ENCODE results near the gene SIGLEC10. TPM values are rescaled to one million over a fixed set of nuclear protein-coding genes. Genes with fewer than 3 reads are reported as not detected.

Gene SIGLEC10
- total RNA-seq, 1 experiment from 2014 or later: not detected

Other genes starting within 250 kb of the SIGLEC10 start
- gene CD33, start 192.6 kb downstream of the SIGLEC10 start, total RNA-seq (2021; ENCODE audit: unreplicated experiment): 0.13 TPM
- gene SIGLECL1, start 166.6 kb downstream of the SIGLEC10 start, total RNA-seq (2021; ENCODE audit: unreplicated experiment): not detected
- gene IGLON5, start 106.0 kb downstream of the SIGLEC10 start, total RNA-seq (2021; ENCODE audit: unreplicated experiment): 0.13 TPM
- 3.3 TPM for gene VSIG10L, start 75.5 kb downstream of the SIGLEC10 start, total RNA-seq (2021; ENCODE audit: unreplicated experiment)
- gene ETFB, start 51.3 kb downstream of the SIGLEC10 start, total RNA-seq (2021; ENCODE audit: unreplicated experiment): 66.2 TPM
- gene CLDND2, start 48.6 kb downstream of the SIGLEC10 start, total RNA-seq (2021; ENCODE audit: unreplicated experiment): 0.95 TPM
- gene NKG7, start 45.0 kb downstream of the SIGLEC10 start, total RNA-seq (2021; ENCODE audit: unreplicated experiment): 0.23 TPM
- gene LIM2, start 29.7 kb downstream of the SIGLEC10 start, total RNA-seq (2021; ENCODE audit: unreplicated experiment): not detected
- not detected for gene C19orf84, start 27.1 kb downstream of the SIGLEC10 start, total RNA-seq (2021; ENCODE audit: unreplicated experiment)
- not detected for gene SIGLEC8, start 40.8 kb upstream of the SIGLEC10 start, total RNA-seq (2021; ENCODE audit: unreplicated experiment)
- not detected for gene CEACAM18, start 60.9 kb upstream of the SIGLEC10 start, total RNA-seq (2021; ENCODE audit: unreplicated experiment)
- gene SIGLEC12, start 84.2 kb upstream of the SIGLEC10 start, total RNA-seq (2021; ENCODE audit: unreplicated experiment): not detected
- gene SIGLEC6, start 114.0 kb upstream of the SIGLEC10 start, total RNA-seq (2021; ENCODE audit: unreplicated experiment): not detected
- gene ZNF175, start 153.6 kb upstream of the SIGLEC10 start, total RNA-seq (2021; ENCODE audit: unreplicated experiment): 7.3 TPM
- not detected for gene SIGLEC5, start 212.8 kb upstream of the SIGLEC10 start, total RNA-seq (2021; ENCODE audit: unreplicated experiment)
- gene SIGLEC14, start 229.2 kb upstream of the SIGLEC10 start, total RNA-seq (2021; ENCODE audit: unreplicated experiment): not detected